ENCODE results near the gene ST7L. TPM values are rescaled to one million over a fixed set of nuclear protein-coding genes. Genes with fewer than 3 reads are reported as not detected.

Gene ST7L
- total RNA-seq, result 24.5 and 28.4 TPM in 2 replicates
- 12.3 and 12.6 TPM in 2 replicates for polyA plus RNA-seq
- polyA plus RNA-seq (2011; cell fraction: cytosol; rRNA removed), result 8.8 and 10.2 TPM in 2 replicates
- 17.8 and 20.4 TPM in 2 replicates for polyA plus RNA-seq (2011; cell fraction: nucleus; rRNA removed)
- polyA plus RNA-seq (2012), result 14.0 and 14.2 TPM in 2 replicates
- polyA minus RNA-seq, result 15.4 and 17.3 TPM in 2 replicates
- 17.0 TPM for polyA minus RNA-seq (2011; cell fraction: cytosol; rRNA and poly(A)+ RNA removed)
- polyA minus RNA-seq (2011; cell fraction: nucleus; rRNA and poly(A)+ RNA removed), result 26.6 and 30.4 TPM in 2 replicates
- Bru-seq, nascent RNA, result percentile 83 among the genes with signal in this experiment
- BruChase-seq, experiment 1, labeled RNA remaining after a 6-hour chase, result percentile 75 among the genes with signal in this experiment
- percentile 77 among the genes with signal in this experiment for BruChase-seq, experiment 2, labeled RNA remaining after a 2-hour chase
- long read RNA-seq, full-length matches to known transcripts, result 24 of 74 reads
- long read RNA-seq, partial matches to known transcripts, result 33 of 74 reads
- long read RNA-seq, other reads (novel, unspliced or antisense), result 17 of 74 reads

GRCh38 chr1:112618721-112619517, at the start of gene ST7L:
TSS of gene ST7L (minus strand) at chr1:112619141. CDS start at chr1:112619113, 28 bp downstream.
- dilution Hi-C loops (cut with MboI; ENCODE audit: extremely low pct_ligation_motif_present, low sequenced_read_pairs) (no loop called here), intact Hi-C loops (cut with micrococcal nuclease) (loop anchor here (1.0 to 2.0 kb wide), 9 partner anchors 18 to 320 kb away; partner anchors contain the start of genes MOV10 and PPM1J)
- TF ChIP-seq JUN (IDR thresholded peaks at IDR 0.05; ENCODE audit: borderline replicate concordance, insufficient read depth, insufficient read length, low read depth) (no peak), GATA2 (IDR thresholded peaks at IDR 0.05; ENCODE audit: insufficient read depth, insufficient read length, low read depth, low read length) (no peak), MAX (IDR thresholded peaks at IDR 0.05; ENCODE audit: insufficient read depth, insufficient read length) (no peak), POLR2A (IDR thresholded peaks at IDR 0.05; ENCODE audit: low read depth, low read length) (peak; percentile 80), CTCF (IDR thresholded peaks at IDR 0.05; ENCODE audit: extremely low read depth in 1 of 2, insufficient read depth in 1 of 2, low read depth in 1 of 2, low read length in 2 of 2) (no peak), MYC (IDR thresholded peaks at IDR 0.05; ENCODE audit: low read depth, low read length) (no peak), POLR2AphosphoS5 (IDR thresholded peaks at IDR 0.05; ENCODE audit: insufficient read depth, low read depth, low read length) (peak; percentile 89)
- Histone ChIP-seq H4K20me1 (replicated peaks; ENCODE audit: control insufficient read depth, extremely low read depth, insufficient read depth, low read length) (peaks cover 8% of the 10 kb centered on the region), H3K27ac (ENCODE audit: insufficient read depth, low read depth, low read length) (peak within 1 kb of the TSS; percentile 91), H3K79me2 (ENCODE audit: control insufficient read depth, insufficient read depth, low read length) (peaks cover 80% of the 10 kb centered on the region), H3K9me3 (replicated peaks; ENCODE audit: control insufficient read depth, insufficient read depth, low read length) (no peaks in the 10 kb centered on the region), H3K9me1 (replicated peaks; ENCODE audit: control insufficient read depth, extremely low read depth, insufficient read depth, low read length) (no peaks in the 10 kb centered on the region), H3K4me1 (ENCODE audit: control insufficient read depth, extremely low read depth, insufficient read depth, low read length) (peaks cover 32% of the 10 kb centered on the region), H3K27me3 (ENCODE audit: control insufficient read depth in 2 of 2, insufficient read depth in 2 of 2, low read length in 2 of 2) (no peaks in the 10 kb centered on the region), H2AFZ (ENCODE audit: low read depth, low read length) (peak within 1 kb of the TSS; percentile 52), H3K36me3 (ENCODE audit: control insufficient read depth in 2 of 2, extremely low read depth in 1 of 2, insufficient read depth in 2 of 2, low read length in 2 of 2) (peaks cover 0 to 2% of the 10 kb centered on the region in 2 experiments), H3K4me3 (replicated peaks in 1 of 3; ENCODE audit: insufficient read depth in 1 of 3, low read depth in 1 of 3, low read length in 3 of 3) (peak within 1 kb of the TSS; percentile 94 to 98 (median 98)), H3K9ac (replicated peaks; ENCODE audit: extremely low read depth, insufficient read depth, low read length) (peak within 1 kb of the TSS; percentile 100), H3K4me2 (ENCODE audit: insufficient read depth, low read length) (peak within 1 kb of the TSS; percentile 100)
- BruUV-seq (replicated peaks), result TSS peak; percentile 47
- DNase-seq (ENCODE audit: low read depth, low spot score) (peak; percentile 81), FAIRE-seq (peak; percentile 66)
- POLR2A ChIA-PET, result interaction anchor here (0.6 to 1.0 kb wide), 3 partner anchors 225 to 230 kb away, joined by 3 to 4 read pairs (median 3); no protein-coding TSS in a partner anchor
- CTCF ChIA-PET, result interaction anchor here (0.6 to 3.1 kb wide), 8 partner anchors 9 to 248 kb away, joined by 3 to 14 read pairs (median 4); no protein-coding TSS in a partner anchor
